Smooth muscle cell of the coronary artery (primary cell): ENCODE results near the gene LRRC25. TPM values are rescaled to one million over a fixed set of nuclear protein-coding genes. Genes with fewer than 3 reads are reported as not detected.

ENCODE experiments used
- total RNA-seq: library from RNA; depleted of rRNA; stranded (reverse); fragments of >200 nt; gene quantifications from 2 replicates; pipeline ENCODE4 v1.2.3, GENCODE V29; 2014; ENCODE audit warnings: low replicate concordance

Gene LRRC25
- total RNA-seq: under 0.01 TPM in 1 of 2 replicates, not detected in the other

DNA sequence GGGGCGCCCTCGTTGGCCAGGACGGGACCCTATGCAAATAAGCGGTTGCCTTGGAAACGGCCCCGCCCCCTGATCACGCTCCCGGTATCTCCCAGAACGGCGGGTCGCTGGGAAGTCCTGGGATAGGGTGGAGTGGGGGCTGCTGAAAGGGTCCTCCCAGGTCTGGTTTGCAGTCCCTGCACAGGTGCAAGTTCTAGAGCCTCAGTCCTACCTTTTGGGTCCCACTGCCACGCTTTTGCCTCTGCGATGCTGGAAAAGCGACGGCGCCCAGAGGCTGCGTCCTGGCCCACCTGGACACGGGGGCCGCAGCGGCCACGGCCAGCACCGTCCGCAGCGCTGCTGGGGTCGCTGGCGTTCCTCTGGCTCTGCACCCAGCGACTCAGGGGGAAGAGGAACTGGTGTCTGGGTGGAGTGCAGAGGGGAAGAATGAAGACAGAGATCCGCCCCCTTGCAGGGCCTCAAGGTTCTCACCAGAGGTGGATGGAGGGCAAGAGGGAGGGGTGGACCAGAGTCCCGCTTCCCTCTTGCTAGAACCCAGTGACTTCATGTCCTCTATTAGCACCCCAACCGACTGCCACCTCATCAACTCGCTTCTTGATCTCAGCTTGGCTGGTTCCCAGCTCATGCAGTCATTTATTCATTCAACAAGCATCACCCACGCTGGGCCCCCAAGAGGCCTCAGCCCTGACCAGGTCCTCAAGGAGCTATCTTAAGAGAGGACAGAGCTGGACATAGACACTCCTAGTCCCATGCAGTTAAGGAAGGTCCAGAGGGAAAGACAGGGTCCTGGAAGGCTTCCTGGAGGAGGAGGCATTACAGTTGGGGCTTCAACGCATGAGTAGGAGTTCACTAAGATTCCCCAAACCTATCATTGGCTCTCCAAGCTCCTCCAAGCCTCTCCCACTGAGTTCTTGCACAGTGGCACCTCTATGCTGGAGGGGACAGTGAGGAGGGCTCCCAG, at the start of gene LRRC25:
Gene LRRC25 (minus strand): TSS at position 381 of the 961 bp plus-strand sequence. CDS start 659 bp downstream, outside the sequence.

DNA sequence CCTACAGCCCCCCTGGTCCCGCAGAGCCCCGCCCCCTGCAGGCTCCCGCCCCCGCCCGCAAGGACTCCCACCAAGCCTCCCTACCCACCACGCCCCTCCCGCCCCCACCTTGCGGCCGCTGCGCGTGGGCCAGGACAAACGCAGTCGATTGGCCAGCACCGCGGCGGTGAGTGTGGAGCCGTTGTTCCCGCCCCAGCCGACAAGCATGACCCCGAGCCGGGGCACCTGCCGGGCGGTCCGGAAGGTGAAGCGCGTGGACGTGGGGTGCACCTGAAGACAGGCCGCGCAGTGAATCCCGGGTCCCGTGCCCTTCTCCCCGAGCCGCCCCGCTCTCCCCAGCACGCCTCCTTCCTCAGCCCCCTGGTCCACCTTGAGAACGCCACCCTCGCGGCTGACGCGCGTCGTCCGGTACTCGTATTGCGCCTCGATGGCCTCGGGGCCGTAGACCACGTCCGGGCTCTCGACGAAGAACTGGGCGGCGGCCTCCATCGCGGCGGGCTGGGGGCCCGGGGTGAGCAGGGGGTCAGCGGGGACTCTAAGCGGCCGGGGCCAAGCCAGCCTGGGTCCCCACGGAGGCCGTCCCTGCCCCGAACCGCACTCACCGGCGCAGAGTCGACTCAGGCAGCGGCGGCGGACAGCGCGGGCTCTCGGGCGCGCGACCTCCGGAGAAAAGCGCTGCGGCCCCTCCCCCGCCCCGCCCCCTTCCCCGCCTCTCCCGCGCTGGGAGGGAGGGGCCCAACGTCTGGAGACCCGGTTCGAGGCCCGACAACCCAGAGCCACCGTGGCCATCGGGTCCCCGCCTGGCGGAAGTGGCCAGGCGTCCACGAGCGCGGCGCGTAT, 40.3 kb upstream of the LRRC25 start, which contains the start of gene ISYNA1:
Gene ISYNA1 (minus strand): TSS at position 643 of the 840 bp plus-strand sequence. CDS start 154 bp downstream, at position 489.

DNA sequence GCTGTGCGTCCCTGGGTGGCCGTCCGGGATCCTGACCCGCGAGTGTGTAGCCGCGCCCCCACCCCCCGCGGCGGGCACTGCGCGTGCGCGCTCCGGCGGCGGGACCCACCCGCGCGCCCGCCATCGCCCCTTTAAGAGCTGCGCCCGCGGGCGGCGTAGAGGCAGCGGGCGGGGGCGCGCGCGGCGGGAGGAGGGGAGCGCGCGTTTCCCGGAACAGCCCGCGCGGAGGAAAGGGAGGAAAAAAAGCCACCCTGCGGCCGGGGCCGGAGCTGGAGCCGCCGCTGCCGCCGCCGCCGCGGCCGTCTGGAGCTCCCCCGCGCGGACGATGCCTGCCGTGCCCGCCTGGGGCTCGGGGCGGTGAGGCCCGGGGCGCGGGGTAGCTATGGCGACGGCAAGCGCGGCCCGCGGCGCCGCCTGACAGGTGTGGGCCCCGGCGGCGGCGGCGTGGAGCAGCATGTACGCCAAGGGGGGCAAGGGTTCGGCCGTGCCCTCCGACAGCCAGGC, 21.8 kb upstream of the LRRC25 start, which contains the start of gene SSBP4:
Gene SSBP4 (plus strand): TSS at position 204 of the 504 bp plus-strand sequence. CDS start 251 bp downstream, at position 455.

DNA sequence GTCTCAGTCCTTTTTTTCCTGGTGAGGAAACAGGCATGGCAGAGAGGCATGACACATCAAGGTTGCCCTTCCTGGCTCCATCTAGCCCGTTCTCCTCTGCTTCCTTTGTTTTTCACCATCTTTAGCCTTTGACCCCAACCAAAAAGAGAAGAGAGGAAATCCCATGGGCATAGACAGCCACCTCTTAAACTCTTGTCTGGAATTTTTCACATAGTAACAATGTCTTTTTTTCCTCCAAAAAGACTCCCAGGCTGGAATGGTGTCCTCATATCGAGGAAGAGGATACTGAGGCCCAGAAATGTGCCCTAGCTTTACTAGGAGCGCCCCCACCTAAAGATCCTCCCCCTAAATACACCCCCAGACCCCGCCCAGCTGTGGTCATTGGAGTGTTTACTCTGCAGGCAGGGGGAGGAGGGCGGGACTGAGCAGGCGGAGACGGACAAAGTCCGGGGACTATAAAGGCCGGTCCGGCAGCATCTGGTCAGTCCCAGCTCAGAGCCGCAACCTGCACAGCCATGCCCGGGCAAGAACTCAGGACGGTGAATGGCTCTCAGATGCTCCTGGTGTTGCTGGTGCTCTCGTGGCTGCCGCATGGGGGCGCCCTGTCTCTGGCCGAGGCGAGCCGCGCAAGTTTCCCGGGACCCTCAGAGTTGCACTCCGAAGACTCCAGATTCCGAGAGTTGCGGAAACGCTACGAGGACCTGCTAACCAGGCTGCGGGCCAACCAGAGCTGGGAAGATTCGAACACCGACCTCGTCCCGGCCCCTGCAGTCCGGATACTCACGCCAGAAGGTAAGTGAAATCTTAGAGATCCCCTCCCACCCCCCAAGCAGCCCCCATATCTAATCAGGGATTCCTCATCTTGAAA, 11.5 kb downstream of the LRRC25 start, which contains the start of gene GDF15:
Gene GDF15 (plus strand): TSS at position 484 of the 868 bp plus-strand sequence. CDS start 32 bp downstream, at position 516.

Other genes starting within 250 kb of the LRRC25 start
- 6.9 and 8.5 TPM in 2 replicates for gene PIK3R2, start 244.5 kb downstream of the LRRC25 start, total RNA-seq
- 6.1 and 16.7 TPM in 2 replicates for gene IFI30, start 223.8 kb downstream of the LRRC25 start, total RNA-seq
- 3.3 and 11.6 TPM in 2 replicates for gene MPV17L2, start 204.4 kb downstream of the LRRC25 start, total RNA-seq
- gene RAB3A, start 193.6 kb downstream of the LRRC25 start, total RNA-seq: 1.4 and 3.4 TPM in 2 replicates
- 1.6 and 2.1 TPM in 2 replicates for gene PDE4C, start 171.2 kb downstream of the LRRC25 start, total RNA-seq
- 0.23 and 1.3 TPM in 2 replicates for gene IQCN, start 123.2 kb downstream of the LRRC25 start, total RNA-seq
- 28.0 and 106 TPM in 2 replicates for gene JUND, start 116.0 kb downstream of the LRRC25 start, total RNA-seq
- 37.7 and 155 TPM in 2 replicates for gene LSM4, start 74.5 kb downstream of the LRRC25 start, total RNA-seq
- 37.3 and 90.9 TPM in 2 replicates for gene PGPEP1, start 57.0 kb downstream of the LRRC25 start, total RNA-seq
- 17.9 and 53.0 TPM in 2 replicates for gene GDF15, start 11.5 kb downstream of the LRRC25 start, total RNA-seq
- gene SSBP4, start 21.8 kb upstream of the LRRC25 start, total RNA-seq: 36.4 and 41.5 TPM in 2 replicates
- gene ISYNA1, start 40.5 kb upstream of the LRRC25 start, total RNA-seq: 5.6 and 36.9 TPM in 2 replicates
- 11.6 and 18.1 TPM in 2 replicates for gene ELL, start 124.4 kb upstream of the LRRC25 start, total RNA-seq
- gene FKBP8, start 146.0 kb upstream of the LRRC25 start, total RNA-seq: 236 and 376 TPM in 2 replicates
- gene KXD1, start 160.2 kb upstream of the LRRC25 start, total RNA-seq: 44.7 and 69.2 TPM in 2 replicates
- 1,109 and 1,287 TPM in 2 replicates for gene UBA52, start 174.2 kb upstream of the LRRC25 start, total RNA-seq
- gene REX1BD, start 191.2 kb upstream of the LRRC25 start, total RNA-seq: 58.5 and 69.9 TPM in 2 replicates
- 13.8 and 14.7 TPM in 2 replicates for gene CRLF1, start 209.2 kb upstream of the LRRC25 start, total RNA-seq
- 0.23 and 0.98 TPM in 2 replicates for gene TMEM59L, start 215.2 kb upstream of the LRRC25 start, total RNA-seq
- gene KLHL26, start 239.4 kb upstream of the LRRC25 start, total RNA-seq: 10.2 and 19.4 TPM in 2 replicates